OCI-LY1 (cell line): ENCODE measurements around the gene CNTNAP2.

Experiments used
- H2AFZ ChIP-seq: fragments of 200-600 bp; sonication (generic), shearing (Covaris generic); 2 replicates; pipeline ENCODE4 v1.6.0; 2014; ENCODE audit warnings: antibody characterized with exemption, mild to moderate bottlenecking, low read length
- H3F3A ChIP-seq: fragments of 200-600 bp; sonication (generic), shearing (Covaris generic); 2 replicates; pipeline ENCODE4 v1.6.0; 2014; ENCODE audit warnings: mild to moderate bottlenecking, antibody characterized with exemption, low read length, moderate library complexity; ENCODE audit not compliant: insufficient read depth
- H3K27ac ChIP-seq: fragments of 200-600 bp; sonication (generic); 2 replicates; pipeline ENCODE4 v1.5.1; 2014; ENCODE audit warnings: low read length, mixed run types, mild to moderate bottlenecking, low read depth; ENCODE audit not compliant: poor library complexity, severe bottlenecking
- H3K27me3 ChIP-seq: fragments of 200-600 bp; sonication (generic); 2 replicates; pipeline ENCODE4 v1.6.0; 2014; ENCODE audit warnings: antibody characterized with exemption, mild to moderate bottlenecking, low read length, moderate library complexity; ENCODE audit not compliant: insufficient read depth
- H3K36me3 ChIP-seq: fragments of 200-600 bp; sonication (generic); 2 replicates; pipeline ENCODE4 v1.6.1; 2014; ENCODE audit warnings: mild to moderate bottlenecking, antibody characterized with exemption, low read length, moderate library complexity, mixed read lengths; ENCODE audit not compliant: insufficient read depth
- H3K4me1 ChIP-seq: fragments of 200-600 bp; sonication (generic); 2 replicates; pipeline ENCODE4 v1.5.1; 2014; ENCODE audit warnings: mild to moderate bottlenecking, low read length, moderate library complexity; ENCODE audit not compliant: insufficient read depth, severe bottlenecking
- H3K4me2 ChIP-seq: fragments of 200-600 bp; sonication (generic), shearing (Covaris generic); 2 replicates; pipeline ENCODE4 v1.6.1; 2014; ENCODE audit warnings: low read length
- H3K4me3 ChIP-seq: fragments of 200-600 bp; sonication (generic); 2 replicates; pipeline ENCODE4 v1.5.1; 2014; ENCODE audit warnings: low read length, low read depth, mild to moderate bottlenecking, mixed read lengths; ENCODE audit not compliant: poor library complexity, severe bottlenecking
- H3K79me2 ChIP-seq: fragments of 200-600 bp; shearing (Covaris generic); 2 replicates; pipeline ENCODE4 v1.6.1; 2016; ENCODE audit warnings: mixed run types, low read length, mixed read lengths; ENCODE audit not compliant: insufficient read depth
- H3K9ac ChIP-seq: fragments of 200-600 bp; sonication (generic), shearing (Covaris generic); 2 replicates; pipeline ENCODE4 v1.6.1; 2014; ENCODE audit warnings: mild to moderate bottlenecking, low read length, mixed read lengths
- H3K9me2 ChIP-seq: fragments of 200-600 bp; sonication (generic), shearing (Covaris generic); 2 replicates; pipeline ENCODE4 v1.6.1; 2014; ENCODE audit warnings: low read depth, mild to moderate bottlenecking, low read length, mixed read lengths
- H3K9me3 ChIP-seq: fragments of 200-600 bp; shearing (Covaris generic); 2 replicates; pipeline ENCODE4 v1.6.1; 2014; ENCODE audit warnings: low read length, mixed read lengths
- H4K20me1 ChIP-seq: fragments of 200-600 bp; sonication (generic), shearing (Covaris generic); 2 replicates; pipeline ENCODE4 v1.6.0; 2016; ENCODE audit warnings: mild to moderate bottlenecking, low read length; ENCODE audit not compliant: insufficient read depth
- EZH2 ChIP-seq: fragments of 200-600 bp; sonication (generic), shearing (Covaris generic); IDR thresholded peaks from 2 replicates; pipeline ENCODE4 v1.8.0; 2017; ENCODE audit warnings: borderline replicate concordance, mixed run types, mild to moderate bottlenecking, antibody characterized with exemption, low read length, moderate library complexity, mixed read lengths
- TF ChIP-seq, protein P1 (sequence below): fragments of 200-600 bp; sonication (generic), shearing (Covaris generic); IDR thresholded peaks from 2 replicates; pipeline ENCODE4 v1.5.1; 2017; ENCODE audit warnings: mild to moderate bottlenecking, antibody characterized with exemption, low read length, moderate library complexity, mixed read lengths

The CNTNAP2 gene

DNA sequence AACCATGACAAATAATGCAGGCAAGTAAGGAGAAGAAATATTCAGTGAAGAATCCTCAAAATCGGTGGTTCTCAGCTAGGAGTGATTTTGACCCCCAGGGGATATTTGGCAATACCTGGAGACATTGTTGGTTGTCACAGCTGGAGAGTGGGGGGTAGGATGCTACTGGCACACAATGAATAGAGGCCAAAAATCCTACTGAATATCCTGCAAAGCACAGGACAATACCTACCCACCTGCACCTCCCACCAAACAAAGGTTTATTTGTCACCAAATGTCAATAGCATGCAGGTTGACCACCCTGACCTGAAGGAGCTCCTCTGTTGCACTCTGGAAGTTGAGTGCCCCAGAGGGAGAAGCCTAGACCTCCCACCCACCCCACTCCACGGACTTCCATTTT, 1028.6 kb downstream of the CNTNAP2 start:
- no peak overlapping the region for H3K9ac ChIP-seq
- no peaks in the 10 kb centered on the region for H3F3A ChIP-seq
- H3K27ac ChIP-seq, result no peak overlapping the region
- no peak overlapping the region for H3K4me3 ChIP-seq
- no peaks in the 10 kb centered on the region for H3K9me2 ChIP-seq
- H3K4me1 ChIP-seq, result peaks cover 23% of the 10 kb centered on the region
- no peaks in the 10 kb centered on the region for H4K20me1 ChIP-seq
- H3K79me2 ChIP-seq, result no peaks in the 10 kb centered on the region
- no peak for TF ChIP-seq EZH2
- TF ChIP-seq, protein P1, sequence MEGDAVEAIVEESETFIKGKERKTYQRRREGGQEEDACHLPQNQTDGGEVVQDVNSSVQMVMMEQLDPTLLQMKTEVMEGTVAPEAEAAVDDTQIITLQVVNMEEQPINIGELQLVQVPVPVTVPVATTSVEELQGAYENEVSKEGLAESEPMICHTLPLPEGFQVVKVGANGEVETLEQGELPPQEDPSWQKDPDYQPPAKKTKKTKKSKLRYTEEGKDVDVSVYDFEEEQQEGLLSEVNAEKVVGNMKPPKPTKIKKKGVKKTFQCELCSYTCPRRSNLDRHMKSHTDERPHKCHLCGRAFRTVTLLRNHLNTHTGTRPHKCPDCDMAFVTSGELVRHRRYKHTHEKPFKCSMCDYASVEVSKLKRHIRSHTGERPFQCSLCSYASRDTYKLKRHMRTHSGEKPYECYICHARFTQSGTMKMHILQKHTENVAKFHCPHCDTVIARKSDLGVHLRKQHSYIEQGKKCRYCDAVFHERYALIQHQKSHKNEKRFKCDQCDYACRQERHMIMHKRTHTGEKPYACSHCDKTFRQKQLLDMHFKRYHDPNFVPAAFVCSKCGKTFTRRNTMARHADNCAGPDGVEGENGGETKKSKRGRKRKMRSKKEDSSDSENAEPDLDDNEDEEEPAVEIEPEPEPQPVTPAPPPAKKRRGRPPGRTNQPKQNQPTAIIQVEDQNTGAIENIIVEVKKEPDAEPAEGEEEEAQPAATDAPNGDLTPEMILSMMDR, result no peak
- H3K4me2 ChIP-seq, result no peak overlapping the region
- H3K9me3 ChIP-seq, result peaks cover 13% of the 10 kb centered on the region; the same call in 1 of the 2 replicates
- H2AFZ ChIP-seq, result 0 out of 2 replicates have a peak overlapping the region, but pooled peaks have one; percentile 5
- H3K27me3 ChIP-seq, result no peaks in the 10 kb centered on the region
- H3K36me3 ChIP-seq, result no peaks in the 10 kb centered on the region

DNA sequence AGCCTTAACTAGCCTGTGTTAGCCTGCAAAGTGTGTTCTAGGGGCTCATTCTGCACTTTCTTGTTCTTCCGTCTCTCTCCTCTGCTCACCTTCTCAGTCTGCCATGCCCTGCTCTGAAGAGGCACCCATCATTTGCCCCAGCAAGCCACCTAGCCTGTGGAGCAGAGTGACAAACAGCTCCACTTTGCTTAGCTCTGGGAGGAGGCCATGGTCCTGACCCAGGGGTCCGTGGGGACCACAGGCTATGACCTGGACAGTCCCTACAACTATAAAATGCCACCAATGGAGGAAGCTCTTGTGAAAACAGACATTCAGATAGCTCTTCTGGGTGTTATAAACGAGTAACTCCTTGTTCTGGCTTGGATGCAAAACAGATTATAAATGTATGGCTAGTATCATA, 1029.6 kb downstream of the CNTNAP2 start:
- Histone ChIP-seq H2AFZ (no peak overlapping the region), H3K36me3 (no peaks in the 10 kb centered on the region), H3K9me2 (no peaks in the 10 kb centered on the region), H3K9ac (no peak overlapping the region), H4K20me1 (no peaks in the 10 kb centered on the region), H3K27ac (no peak overlapping the region), H3K79me2 (no peaks in the 10 kb centered on the region), H3K4me2 (no peak overlapping the region), H3F3A (no peaks in the 10 kb centered on the region), H3K4me1 (peaks cover 16% of the 10 kb centered on the region), H3K4me3 (no peak overlapping the region), H3K9me3 (peaks cover 13% of the 10 kb centered on the region; the same call in 1 of the 2 replicates), H3K27me3 (no peaks in the 10 kb centered on the region)
- TF ChIP-seq, protein P1, result no peak
- no peak for TF ChIP-seq EZH2

DNA sequence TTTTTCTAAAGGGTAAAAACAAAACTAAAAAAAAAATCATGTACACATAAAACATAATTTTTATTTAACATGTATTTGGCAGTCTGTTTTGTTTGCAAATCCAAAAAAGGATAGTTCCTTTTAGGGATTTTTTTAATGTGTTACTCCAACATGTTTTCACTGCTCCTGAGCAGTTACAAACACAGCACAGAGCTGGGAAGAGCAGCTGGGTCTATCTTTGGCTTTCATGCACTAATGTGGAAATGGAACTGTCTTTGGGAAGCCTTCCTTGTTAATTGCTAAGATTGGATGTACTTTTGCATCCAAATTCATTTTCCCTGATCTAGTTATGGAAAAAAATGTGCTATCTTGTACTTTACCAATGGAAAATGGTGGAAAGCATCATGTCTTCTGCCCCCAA, 1035.1 kb downstream of the CNTNAP2 start:
- H3K27me3 ChIP-seq, result no peaks in the 10 kb centered on the region
- no peaks in the 10 kb centered on the region for H4K20me1 ChIP-seq
- H3K36me3 ChIP-seq, result no peaks in the 10 kb centered on the region
- H3K79me2 ChIP-seq, result no peaks in the 10 kb centered on the region
- no peak overlapping the region for H3K4me3 ChIP-seq
- no peak overlapping the region for H2AFZ ChIP-seq
- H3K9ac ChIP-seq, result no peak overlapping the region
- no peak overlapping the region for H3K27ac ChIP-seq
- H3K4me1 ChIP-seq, result peaks cover 41% of the 10 kb centered on the region
- H3K4me2 ChIP-seq, result no peak overlapping the region
- H3K9me2 ChIP-seq, result no peaks in the 10 kb centered on the region
- peaks cover 13% of the 10 kb centered on the region; the same call in 1 of the 2 replicates for H3K9me3 ChIP-seq
- TF ChIP-seq, protein P1, result no peak
- no peak for TF ChIP-seq EZH2
- no peaks in the 10 kb centered on the region for H3F3A ChIP-seq
